H1 (cell line): ENCODE measurements around the gene ZNF512B.

Source experiments
- CTCF ChIP-seq, 3 experiments: IDR thresholded peaks; 1 replicate in 2 of 3; 2 replicates in 1 of 3; pipeline versions ENCODE4 v1.5.1 to v1.6.1; 2011; ENCODE audit warnings: low read length in 3 of 3, mild to moderate bottlenecking in 3 of 3, inconsistent platforms in 2 of 3, low read depth in 1 of 3, moderate library complexity in 1 of 3; ENCODE audit not compliant: insufficient read depth in 1 of 3; ENCODE audit errors: control extremely low read depth in 1 of 3
- EZH2 ChIP-seq: fragments of 200-600 bp; sonication (generic); IDR thresholded peaks from 2 replicates; pipeline ENCODE4 v1.7.1; 2012; ENCODE audit warnings: low read depth, mild to moderate bottlenecking, moderate library complexity, low read length, inconsistent platforms; ENCODE audit not compliant: severe bottlenecking
- POLR2A ChIP-seq, 2 experiments: IDR thresholded peaks; 1 replicate in 1 of 2; 2 replicates in 1 of 2; pipeline ENCODE4 v1.6.1; 2011; ENCODE audit warnings: low read depth in 2 of 2, low read length in 2 of 2, mild to moderate bottlenecking in 2 of 2; ENCODE audit errors: control extremely low read depth in 1 of 2

GRCh38 chr20:63940071-63940471 lies 29.7 kb downstream of the ZNF512B start:
- TF ChIP-seq EZH2 (no peak), POLR2A (IDR thresholded peaks at IDR 0.05; ENCODE audit: control extremely low read depth in 1 of 2, low read depth in 2 of 2, low read length in 2 of 2) (no peak), CTCF (IDR thresholded peaks at IDR 0.05; ENCODE audit: control extremely low read depth in 1 of 3, insufficient read depth in 1 of 3, low read depth in 1 of 3, low read length in 3 of 3) (no peak)
